HG02678 (cell line): Measurements from ENCODE around the gene GABARAP.

Source experiments
- ATAC-seq: cut with Tn5 transposase; IDR thresholded peaks from one replicate; pipeline ENCODE4 v1.9.1; 2021; ENCODE audit warnings: mild to moderate bottlenecking, moderate library complexity; ENCODE audit not compliant: unreplicated experiment

Gene GABARAP

GRCh38 chr17:7241090-7241733 is 1.0 kb downstream of the GABARAP start:
- no peak for ATAC-seq

GRCh38 chr17:7240375-7240774 is 1.9 kb downstream of the GABARAP start:
- no peak for ATAC-seq

DNA sequence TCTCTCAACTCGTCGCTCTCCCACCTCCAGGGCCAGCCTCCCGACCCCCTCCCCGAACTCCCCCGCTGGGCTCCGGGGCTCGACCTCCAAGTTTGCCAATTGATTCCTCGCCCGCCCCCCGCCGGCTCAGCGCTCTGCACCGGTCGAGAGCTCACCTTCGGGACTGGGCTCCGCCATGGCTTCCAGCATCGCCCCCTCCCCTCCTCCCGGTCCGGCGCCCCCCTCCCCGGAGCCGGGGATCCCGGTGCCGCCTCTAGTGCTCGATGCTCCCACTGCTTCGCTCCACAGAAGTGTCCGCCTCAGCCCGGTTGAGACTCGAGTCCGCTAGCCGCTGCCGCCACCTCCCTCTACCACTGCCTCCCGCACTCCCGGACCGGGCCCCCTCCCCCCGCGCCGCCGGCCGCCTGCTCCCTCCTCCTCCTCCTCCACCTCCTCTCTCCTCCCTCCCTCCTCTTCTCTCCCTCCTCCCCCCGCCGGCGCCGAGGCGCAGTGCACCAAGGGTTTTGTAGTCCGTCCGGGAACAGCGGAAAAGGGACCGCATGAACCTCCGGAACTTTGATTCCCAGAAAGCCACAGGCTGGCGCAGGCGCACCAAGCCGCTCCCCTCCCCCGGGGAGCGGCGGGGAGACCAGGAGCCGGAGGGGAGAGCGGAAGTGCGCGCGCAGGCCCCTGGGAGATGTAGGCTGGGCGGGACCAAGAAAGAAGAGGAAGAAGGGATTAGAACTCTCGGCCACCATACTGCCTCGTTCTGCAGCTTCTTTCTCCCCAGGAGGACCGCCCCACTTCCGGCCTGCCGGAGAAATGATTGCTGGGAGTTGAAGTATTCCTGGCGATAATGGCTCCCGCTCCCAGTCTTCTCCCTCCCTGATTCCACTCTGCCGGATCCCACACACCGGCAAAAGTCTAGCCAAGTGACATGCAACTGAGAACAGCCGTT is 2.9 kb downstream of the GABARAP start, which contains the start of gene PHF23:
Gene PHF23, minus strand, starts transcription at position 367 of the 937 bp plus-strand sequence. Its CDS starts 178 bp downstream, at position 189.
- ATAC-seq, result peak; percentile 59

GRCh38 chr17:7238420-7239090 is 3.7 kb downstream of the GABARAP start:
- no peak for ATAC-seq

- ATAC-seq, result no peak
These were observed 4.4 kb downstream of the GABARAP start for GRCh38 chr17:7237761-7238419.

- no peak for ATAC-seq
These were observed 4.9 kb downstream of the GABARAP start for GRCh38 chr17:7237266-7237760.

DNA sequence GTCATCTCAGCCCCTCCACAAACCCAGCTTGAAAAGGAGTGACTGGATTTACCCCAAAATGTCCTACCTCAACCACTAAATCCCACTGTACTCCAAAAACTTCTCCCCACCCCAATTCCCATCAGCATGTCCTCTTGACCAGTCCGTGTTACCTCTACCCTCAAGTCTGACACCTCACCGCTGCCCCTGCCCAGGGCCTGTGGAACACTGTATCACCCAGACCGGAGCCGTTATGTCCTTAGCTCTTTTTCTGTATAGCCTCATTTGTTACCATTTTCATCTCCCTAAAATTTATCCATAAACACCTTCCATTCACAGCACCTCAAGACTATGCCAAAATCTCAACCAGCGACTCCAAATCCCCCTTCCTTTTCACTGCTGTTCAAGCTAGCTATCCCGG is 5.4 kb downstream of the GABARAP start:
- ATAC-seq, result no peak

GRCh38 chr17:7235693-7236665 is 6.3 kb downstream of the GABARAP start:
- ATAC-seq, result no peak

DNA sequence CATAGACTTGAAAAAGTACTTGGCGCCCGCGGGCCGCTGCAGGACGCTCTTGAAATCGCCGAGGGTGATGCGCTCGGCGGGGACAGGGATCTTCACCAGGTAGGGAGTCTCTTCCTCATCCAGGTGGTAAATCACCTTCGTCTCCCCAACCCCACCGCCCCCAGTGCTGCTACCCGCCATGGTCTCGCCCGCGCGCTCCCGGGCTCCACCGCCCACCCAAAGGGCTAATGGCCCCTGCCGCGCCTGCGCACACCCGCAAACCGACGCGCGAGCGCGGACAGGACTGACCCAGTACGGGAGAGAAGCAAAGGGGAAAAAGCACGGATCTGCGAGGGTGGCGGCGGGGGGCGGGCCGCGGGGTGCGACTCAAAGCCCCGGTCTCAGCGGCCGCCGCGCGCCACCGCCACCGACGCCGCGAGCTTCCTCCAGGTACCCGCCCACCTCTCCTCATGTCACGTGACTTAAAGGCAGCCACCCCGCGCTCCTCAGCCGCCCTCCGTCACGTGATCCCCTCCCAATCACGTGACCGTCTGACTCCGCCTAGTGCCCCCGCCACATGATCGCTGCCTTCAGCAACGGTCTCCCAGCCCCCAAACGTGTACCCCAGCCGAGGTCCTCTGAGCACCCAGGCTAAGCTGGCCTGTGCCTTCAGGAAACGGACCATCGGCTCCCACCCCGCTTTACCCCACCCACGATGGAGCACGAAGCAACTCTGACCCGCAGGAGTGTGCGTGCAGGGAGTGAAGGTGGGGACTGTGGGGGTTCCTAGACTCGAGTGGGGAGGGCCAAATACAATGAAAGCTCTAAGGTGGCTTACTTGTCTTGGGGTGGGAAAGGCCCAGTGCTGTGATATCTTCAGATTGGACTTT is 7.9 kb downstream of the GABARAP start, which contains the start of gene DVL2:
Gene DVL2, minus strand, starts transcription at position 435 of the 869 bp plus-strand sequence. Its CDS starts 255 bp downstream, at position 180.
- ATAC-seq, result peak; percentile 65

DNA sequence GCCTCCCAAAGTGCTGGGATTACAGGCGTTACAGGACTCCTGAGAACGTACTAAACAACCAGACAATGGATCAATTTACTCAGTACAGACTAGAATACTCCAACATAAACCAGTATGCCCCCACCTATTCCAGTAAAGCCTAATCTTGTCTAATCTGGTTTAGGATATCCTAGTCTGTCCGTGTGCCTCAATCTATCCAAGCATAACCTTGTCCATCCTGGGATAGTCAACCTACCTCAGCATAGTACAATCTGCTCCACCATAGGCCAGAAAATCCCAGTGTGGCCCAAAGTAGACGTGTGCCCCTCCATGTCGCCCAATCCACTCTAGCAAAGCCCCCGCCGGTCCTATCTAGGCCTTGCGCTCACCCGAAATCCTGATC is 8.6 kb downstream of the GABARAP start:
- ATAC-seq, result no peak

GRCh38 chr17:7232114-7232513 is 10.1 kb downstream of the GABARAP start:
- no peak for ATAC-seq

DNA sequence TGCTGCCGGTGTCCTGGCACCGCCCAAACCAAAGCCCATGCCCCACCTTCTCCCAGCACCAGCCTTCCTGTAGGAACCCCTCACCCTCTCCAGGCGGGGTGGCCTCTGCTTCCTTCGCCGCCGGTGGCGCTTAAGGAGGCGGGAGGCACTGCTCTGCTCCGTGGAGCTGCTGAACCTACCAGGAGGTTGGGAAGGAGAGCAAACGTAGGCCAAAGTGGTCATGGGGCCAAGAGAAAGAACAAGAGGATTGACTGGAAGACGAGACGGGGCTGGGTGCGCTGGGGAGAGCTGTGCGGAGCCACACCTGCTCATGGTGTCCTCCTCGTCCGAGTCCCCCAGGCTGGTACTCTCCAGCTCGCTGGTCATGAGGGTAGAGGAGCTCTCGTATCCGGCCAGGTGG is 12.7 kb downstream of the GABARAP start:
- no peak for ATAC-seq

DNA sequence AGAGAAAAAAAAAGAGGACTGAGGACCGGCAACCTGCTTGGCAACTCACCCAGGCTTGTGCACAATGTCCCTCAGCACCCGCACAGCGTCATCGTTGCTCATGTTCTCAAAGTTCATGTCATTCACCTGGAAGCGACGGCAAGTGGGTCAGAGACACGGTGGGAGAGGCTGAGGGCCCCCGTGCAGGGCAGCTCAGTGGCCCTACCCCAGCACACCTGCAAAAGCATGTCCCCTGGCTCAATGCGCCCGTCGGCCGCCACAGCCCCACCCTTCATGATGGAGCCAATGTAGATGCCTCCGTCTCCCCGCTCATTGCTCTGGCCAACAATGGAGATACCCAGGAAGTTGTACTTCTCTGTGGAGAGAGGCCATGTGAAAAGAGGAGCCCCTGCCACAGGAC is 13.3 kb downstream of the GABARAP start:
- no peak for ATAC-seq

DNA sequence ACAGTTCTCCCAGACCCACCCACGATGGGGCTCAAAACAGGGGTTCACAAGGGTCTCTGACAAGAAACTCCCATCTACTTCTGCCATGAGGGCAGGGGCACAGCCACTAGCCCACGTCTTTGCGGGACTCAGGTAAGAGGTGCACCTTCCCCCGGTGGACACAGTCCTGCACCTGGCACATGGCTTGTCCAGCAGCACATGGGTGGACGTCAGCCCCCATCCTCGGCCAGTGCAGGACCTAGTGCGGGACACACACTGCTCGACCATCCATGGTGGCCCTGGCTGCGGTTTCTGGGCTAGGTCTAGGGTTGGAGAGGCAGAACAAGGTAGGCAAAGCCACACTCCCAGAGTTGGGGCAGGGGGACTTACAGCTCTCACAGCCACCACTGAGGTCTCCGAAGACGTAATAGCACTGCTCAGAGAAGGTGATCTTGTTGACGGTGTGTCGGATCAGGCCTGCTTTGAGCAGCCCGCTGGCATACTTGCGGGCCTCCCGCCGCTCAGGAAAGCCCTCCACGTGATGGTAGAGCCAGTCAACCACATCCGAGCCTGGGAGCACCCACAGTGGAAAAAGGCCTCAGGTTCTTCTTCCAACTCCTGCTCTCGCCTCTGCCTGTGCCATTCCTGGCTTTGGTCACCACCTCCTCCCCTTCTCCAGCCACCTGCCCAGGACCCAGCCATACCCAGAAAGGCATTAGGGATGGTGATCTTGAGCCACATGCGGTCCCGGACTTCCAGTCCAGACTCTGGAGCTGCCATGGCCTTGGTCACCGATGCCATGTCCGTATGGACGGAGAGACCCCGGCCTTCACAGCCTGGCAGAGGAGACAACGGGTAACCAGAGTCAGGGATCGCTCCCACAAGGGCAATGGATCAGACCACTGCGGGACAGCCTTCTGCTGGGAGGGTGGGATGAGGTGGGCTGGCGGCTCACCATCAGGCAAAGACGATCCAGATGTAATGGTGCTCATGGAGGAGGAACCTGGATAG is 15.2 kb downstream of the GABARAP start:
- ATAC-seq, result no peak

DNA sequence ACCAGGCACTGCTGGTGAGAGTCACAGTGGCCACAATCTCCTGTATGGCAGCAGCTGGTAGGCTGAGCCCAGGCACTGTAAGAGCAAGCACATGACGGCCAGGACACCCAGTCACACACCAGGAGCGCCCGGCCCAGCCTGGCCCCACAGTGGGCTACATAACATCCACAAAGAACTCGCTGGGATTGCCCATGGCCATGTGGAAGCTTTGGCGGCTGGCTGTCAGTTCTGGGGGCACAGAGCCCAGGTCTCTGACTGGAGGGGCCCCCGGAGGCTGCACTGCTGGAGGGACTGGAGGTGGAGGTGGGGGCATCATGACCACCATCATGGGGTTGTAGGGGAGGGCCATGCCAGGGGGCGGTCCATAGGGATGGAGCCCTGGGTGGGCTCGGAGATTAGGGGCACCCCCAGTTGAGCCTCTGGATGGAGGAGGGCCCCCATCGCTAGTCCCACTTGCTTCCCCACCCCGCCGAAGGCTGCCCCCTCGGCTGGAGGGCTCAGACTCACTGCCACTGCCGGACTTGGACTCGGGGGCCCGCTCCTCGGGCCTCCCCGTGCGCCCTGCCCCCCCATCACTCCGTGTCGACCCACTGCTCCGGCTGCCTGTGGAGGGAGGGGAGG is 16.4 kb downstream of the GABARAP start:
- ATAC-seq, result no peak

- ATAC-seq, result no peak
These were observed 17.6 kb downstream of the GABARAP start for GRCh38 chr17:7224661-7225111.

DNA sequence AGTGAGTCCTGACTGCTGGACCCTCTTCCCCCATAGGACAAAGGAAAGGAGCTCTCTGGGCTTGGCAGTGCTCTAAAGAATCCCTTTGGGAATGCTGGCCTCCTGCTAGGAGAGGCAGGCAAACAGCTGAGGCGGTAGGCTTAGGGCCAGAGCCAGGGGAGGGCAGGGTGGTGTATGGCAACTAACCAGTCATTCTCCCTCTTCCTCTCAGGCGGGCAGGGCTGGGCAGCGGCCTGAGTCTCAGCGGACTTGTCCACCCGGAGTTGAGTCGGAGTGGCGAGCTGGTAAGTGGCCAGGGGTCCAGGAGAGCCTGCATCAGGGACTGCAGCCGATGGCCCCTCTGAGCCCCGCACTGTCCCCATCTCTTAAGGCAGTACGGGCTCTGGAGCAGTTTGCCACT is 18.1 kb downstream of the GABARAP start:
- no peak for ATAC-seq
